Measurements from ENCODE around the gene CRACR2A.
A peak's percentile ranks its signal among the peaks of the same experiment; 100 is the strongest.

CRACR2A gene

GRCh38 chr12:3747543-3747942, 5.4 kb downstream of the CRACR2A start:
- DNase-seq (ENCODE audit: low read depth) = peak; percentile 11
- no peak overlapping the region for H3K4me3 ChIP-seq (ENCODE audit: low read length)
- no peak for TF ChIP-seq CTCF (IDR thresholded peaks at IDR 0.05; ENCODE audit: insufficient read depth, low read depth, low read length, missing control alignments)

GRCh38 chr12:3746758-3747157, 6.2 kb downstream of the CRACR2A start:
- no peak for DNase-seq (ENCODE audit: low read depth)
- no peak for TF ChIP-seq CTCF (IDR thresholded peaks at IDR 0.05; ENCODE audit: insufficient read depth, low read depth, low read length, missing control alignments)
- H3K4me3 ChIP-seq (ENCODE audit: low read length) = no peak overlapping the region

GRCh38 chr12:3745152-3745551, 7.8 kb downstream of the CRACR2A start:
- no peak overlapping the region for H3K4me3 ChIP-seq (ENCODE audit: low read length)
- no peak for TF ChIP-seq CTCF (IDR thresholded peaks at IDR 0.05; ENCODE audit: insufficient read depth, low read depth, low read length, missing control alignments)

GRCh38 chr12:3744229-3744901, 8.5 kb downstream of the CRACR2A start:
- H3K4me3 ChIP-seq (ENCODE audit: low read length) = no peak overlapping the region
- DNase-seq (ENCODE audit: low read depth) = no peak
- no peak for TF ChIP-seq CTCF (IDR thresholded peaks at IDR 0.05; ENCODE audit: insufficient read depth, low read depth, low read length, missing control alignments)

More at GRCh38 chr12:3745152-3745551, 7.8 kb downstream of the CRACR2A start:
- DNase-seq (ENCODE audit: low read depth) = no peak

- no peak for DNase-seq (ENCODE audit: low read depth)
Observed at GRCh38 chr12:3743803-3744202, 9.1 kb downstream of the CRACR2A start.

GRCh38 chr12:3741882-3742672, 10.8 kb downstream of the CRACR2A start:
- TF ChIP-seq CTCF (IDR thresholded peaks at IDR 0.05; ENCODE audit: insufficient read depth, low read depth, low read length, missing control alignments) = no peak
- no peak for DNase-seq (ENCODE audit: low read depth)
- no peak overlapping the region for H3K4me3 ChIP-seq (ENCODE audit: low read length)

More at GRCh38 chr12:3743803-3744202, 9.1 kb downstream of the CRACR2A start:
- no peak for TF ChIP-seq CTCF (IDR thresholded peaks at IDR 0.05; ENCODE audit: insufficient read depth, low read depth, low read length, missing control alignments)
- no peak overlapping the region for H3K4me3 ChIP-seq (ENCODE audit: low read length)

Data from epithelial cell of esophagus (primary cell).